ENCODE data around the gene TMEM131L.

TMEM131L gene

DNA sequence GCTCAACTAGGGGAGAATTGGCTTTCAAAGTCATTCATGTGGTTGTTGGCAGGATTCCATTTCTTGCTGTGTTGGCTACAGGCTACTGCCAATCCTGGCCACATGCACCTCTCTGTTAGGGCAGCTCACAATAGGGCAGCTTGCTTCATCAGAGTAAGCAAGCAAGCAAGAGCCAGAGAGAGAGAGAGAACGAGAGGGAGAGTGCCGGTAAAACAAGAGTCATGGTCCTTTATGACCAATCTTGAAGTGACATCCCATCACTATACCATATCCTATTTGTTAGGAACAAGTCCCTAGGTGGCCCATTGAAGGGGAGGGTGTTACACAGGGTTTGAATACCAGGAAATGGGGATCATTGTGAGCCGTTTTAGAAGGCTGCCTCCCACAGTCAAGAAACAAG lies 185.0 kb downstream of the TMEM131L start:
- no peak for DNase-seq
- no peak overlapping the region for H3K27ac ChIP-seq (ENCODE audit: low read length)
- TF ChIP-seq, protein P1, sequence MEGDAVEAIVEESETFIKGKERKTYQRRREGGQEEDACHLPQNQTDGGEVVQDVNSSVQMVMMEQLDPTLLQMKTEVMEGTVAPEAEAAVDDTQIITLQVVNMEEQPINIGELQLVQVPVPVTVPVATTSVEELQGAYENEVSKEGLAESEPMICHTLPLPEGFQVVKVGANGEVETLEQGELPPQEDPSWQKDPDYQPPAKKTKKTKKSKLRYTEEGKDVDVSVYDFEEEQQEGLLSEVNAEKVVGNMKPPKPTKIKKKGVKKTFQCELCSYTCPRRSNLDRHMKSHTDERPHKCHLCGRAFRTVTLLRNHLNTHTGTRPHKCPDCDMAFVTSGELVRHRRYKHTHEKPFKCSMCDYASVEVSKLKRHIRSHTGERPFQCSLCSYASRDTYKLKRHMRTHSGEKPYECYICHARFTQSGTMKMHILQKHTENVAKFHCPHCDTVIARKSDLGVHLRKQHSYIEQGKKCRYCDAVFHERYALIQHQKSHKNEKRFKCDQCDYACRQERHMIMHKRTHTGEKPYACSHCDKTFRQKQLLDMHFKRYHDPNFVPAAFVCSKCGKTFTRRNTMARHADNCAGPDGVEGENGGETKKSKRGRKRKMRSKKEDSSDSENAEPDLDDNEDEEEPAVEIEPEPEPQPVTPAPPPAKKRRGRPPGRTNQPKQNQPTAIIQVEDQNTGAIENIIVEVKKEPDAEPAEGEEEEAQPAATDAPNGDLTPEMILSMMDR (IDR thresholded peaks at IDR 0.05; ENCODE audit: low read length) = no peak
- TF ChIP-seq EZH2 (optimal IDR thresholded peaks at IDR 0.05; ENCODE audit: low read depth, low read length) (no peak), EZH2phosphoT487 (IDR thresholded peaks at IDR 0.05; ENCODE audit: low read length) (no peak)
- H3K79me2 ChIP-seq (ENCODE audit: low read length) = no peaks in the 10 kb centered on the region
- no peaks in the 10 kb centered on the region for H3F3A ChIP-seq (ENCODE audit: insufficient read depth, low read length)
- H2AFZ ChIP-seq (ENCODE audit: low read length) = no peak overlapping the region
- no peaks in the 10 kb centered on the region for H3K9me2 ChIP-seq (replicated peaks; ENCODE audit: insufficient read depth, low read length)
- 0 out of 2 replicates have a peak, but pooled peaks cover under 1% of the 10 kb centered on the region for H3K4me1 ChIP-seq (ENCODE audit: low read length)
- no peaks in the 10 kb centered on the region for H4K20me1 ChIP-seq (ENCODE audit: insufficient read depth, low read length)
- no peaks in the 10 kb centered on the region for H3K27me3 ChIP-seq (replicated peaks; ENCODE audit: insufficient read depth, low read length)
- H3K9me3 ChIP-seq (replicated peaks; ENCODE audit: insufficient read depth, low read length) = no peaks in the 10 kb centered on the region
- no peak overlapping the region for H3K4me3 ChIP-seq (ENCODE audit: low read length)
- H3K36me3 ChIP-seq (replicated peaks; ENCODE audit: insufficient read depth, low read length) = no peaks in the 10 kb centered on the region
- no peak overlapping the region for H3K9ac ChIP-seq (ENCODE audit: low read length)
- no peak overlapping the region for H3K4me2 ChIP-seq (ENCODE audit: low read depth, low read length)

- no peak for TF ChIP-seq EZH2phosphoT487 (IDR thresholded peaks at IDR 0.05; ENCODE audit: low read length)
- no peak for TF ChIP-seq EZH2 (optimal IDR thresholded peaks at IDR 0.05; ENCODE audit: low read depth, low read length)
- TF ChIP-seq, protein P1 (IDR thresholded peaks at IDR 0.05; ENCODE audit: low read length) = no peak
- no peaks in the 10 kb centered on the region for H3K9me3 ChIP-seq (replicated peaks; ENCODE audit: insufficient read depth, low read length)
- H3K27me3 ChIP-seq (replicated peaks; ENCODE audit: insufficient read depth, low read length) = no peaks in the 10 kb centered on the region
- no peaks in the 10 kb centered on the region for H3F3A ChIP-seq (ENCODE audit: insufficient read depth, low read length)
- no peaks in the 10 kb centered on the region for H3K9me2 ChIP-seq (replicated peaks; ENCODE audit: insufficient read depth, low read length)
- no peaks in the 10 kb centered on the region for H3K4me1 ChIP-seq (ENCODE audit: low read length)
- DNase-seq = no peak
- no peaks in the 10 kb centered on the region for H4K20me1 ChIP-seq (ENCODE audit: insufficient read depth, low read length)
- H3K36me3 ChIP-seq (replicated peaks; ENCODE audit: insufficient read depth, low read length) = no peaks in the 10 kb centered on the region
- H3K4me2 ChIP-seq (ENCODE audit: low read depth, low read length) = no peak overlapping the region
- no peak overlapping the region for H2AFZ ChIP-seq (ENCODE audit: low read length)
- no peak overlapping the region for H3K9ac ChIP-seq (ENCODE audit: low read length)
- H3K27ac ChIP-seq (ENCODE audit: low read length) = no peak overlapping the region
- H3K79me2 ChIP-seq (ENCODE audit: low read length) = no peaks in the 10 kb centered on the region
- H3K4me3 ChIP-seq (ENCODE audit: low read length) = no peak overlapping the region
These were observed 185.4 kb downstream of the TMEM131L start for GRCh38 chr4:153651587-153651986.

GRCh38 chr4:153652051-153652784 lies 186.1 kb downstream of the TMEM131L start:
- no peaks in the 10 kb centered on the region for H3K79me2 ChIP-seq (ENCODE audit: low read length)
- H3K4me3 ChIP-seq (ENCODE audit: low read length) = no peak overlapping the region
- no peak overlapping the region for H3K9ac ChIP-seq (ENCODE audit: low read length)
- no peaks in the 10 kb centered on the region for H3K4me1 ChIP-seq (ENCODE audit: low read length)
- no peak for DNase-seq
- TF ChIP-seq EZH2phosphoT487 (IDR thresholded peaks at IDR 0.05; ENCODE audit: low read length) (no peak), EZH2 (optimal IDR thresholded peaks at IDR 0.05; ENCODE audit: low read depth, low read length) (no peak)
- TF ChIP-seq, protein P1 (IDR thresholded peaks at IDR 0.05; ENCODE audit: low read length) = no peak
- H3K4me2 ChIP-seq (ENCODE audit: low read depth, low read length) = no peak overlapping the region
- H3K9me3 ChIP-seq (replicated peaks; ENCODE audit: insufficient read depth, low read length) = no peaks in the 10 kb centered on the region
- H3K27me3 ChIP-seq (replicated peaks; ENCODE audit: insufficient read depth, low read length) = no peaks in the 10 kb centered on the region
- no peaks in the 10 kb centered on the region for H3K36me3 ChIP-seq (replicated peaks; ENCODE audit: insufficient read depth, low read length)
- H4K20me1 ChIP-seq (ENCODE audit: insufficient read depth, low read length) = no peaks in the 10 kb centered on the region
- no peaks in the 10 kb centered on the region for H3K9me2 ChIP-seq (replicated peaks; ENCODE audit: insufficient read depth, low read length)
- H3K27ac ChIP-seq (ENCODE audit: low read length) = no peak overlapping the region
- H3F3A ChIP-seq (ENCODE audit: insufficient read depth, low read length) = no peaks in the 10 kb centered on the region
- no peak overlapping the region for H2AFZ ChIP-seq (ENCODE audit: low read length)
